Keratinocyte (primary cell): ENCODE data around the gene CLDN6. TPM values are rescaled to one million over a fixed set of nuclear protein-coding genes. Genes with fewer than 3 reads are reported as not detected.

ENCODE experiments used
- DNase-seq: peaks from one replicate; pipeline ENCODE4 v3.0.0-alpha.2; 2011; ENCODE audit warnings: low read depth, missing footprints, low spot score
- FAIRE-seq: peaks from 2 replicates; lab custom pipeline; 2011; peaks lifted over from hg19 to GRCh38; lab: Jason Lieb, UNC
- H2AFZ ChIP-seq: 2 replicates; pipeline ENCODE4 v1.6.0; 2012; ENCODE audit warnings: low read length, control low read depth, inconsistent platforms; ENCODE audit not compliant: control insufficient read depth
- H3K27ac ChIP-seq: 2 replicates; pipeline ENCODE4 v1.5.1; 2011; ENCODE audit warnings: low read length; ENCODE audit not compliant: control insufficient read depth, insufficient read depth
- H3K27me3 ChIP-seq: 3 replicates; pipeline ENCODE4 v1.6.0; 2011; ENCODE audit warnings: low read length; ENCODE audit not compliant: control insufficient read depth, insufficient read depth; ENCODE audit errors: extremely low read depth
- H3K36me3 ChIP-seq, 2 experiments: 2 replicates in 1 of 2; 3 replicates in 1 of 2; pipeline ENCODE4 v1.5.1; 2011; ENCODE audit warnings: low read length in 2 of 2, mild to moderate bottlenecking in 1 of 2; ENCODE audit not compliant: control insufficient read depth in 2 of 2, insufficient read depth in 2 of 2; ENCODE audit errors: extremely low read depth in 1 of 2
- H3K4me1 ChIP-seq: 3 replicates; pipeline ENCODE4 v1.5.1; 2011; ENCODE audit warnings: low read length; ENCODE audit not compliant: control insufficient read depth, insufficient read depth; ENCODE audit errors: extremely low read depth
- H3K4me2 ChIP-seq: 3 replicates; pipeline ENCODE4 v1.6.0; 2011; ENCODE audit warnings: low read depth, low read length; ENCODE audit not compliant: control insufficient read depth, insufficient read depth; ENCODE audit errors: extremely low read depth
- H3K4me3 ChIP-seq, 3 experiments: fragments of 200-600 bp in 1 of 3; sonication (generic) in 1 of 3; 2 replicates in 2 of 3; 3 replicates in 1 of 3; pipeline ENCODE4 v1.5.1; 2011 to 2016; ENCODE audit warnings: low read length in 3 of 3, mild to moderate bottlenecking in 3 of 3, control low read depth in 2 of 3, inconsistent platforms in 1 of 3, low read depth in 1 of 3, mixed read lengths in 1 of 3, mixed run types in 1 of 3, moderate library complexity in 1 of 3; ENCODE audit not compliant: control insufficient read depth in 2 of 3, insufficient read depth in 2 of 3; ENCODE audit errors: extremely low read depth in 1 of 3
- H3K79me2 ChIP-seq: 2 replicates; pipeline ENCODE4 v1.6.0; 2012; ENCODE audit warnings: low read length; ENCODE audit not compliant: control insufficient read depth, insufficient read depth
- H3K9ac ChIP-seq: 3 replicates; pipeline ENCODE4 v1.6.0; 2011; ENCODE audit warnings: low read length; ENCODE audit not compliant: control insufficient read depth, insufficient read depth; ENCODE audit errors: extremely low read depth
- H3K9me1 ChIP-seq: 3 replicates; pipeline ENCODE4 v1.6.0; 2011; ENCODE audit warnings: low read length; ENCODE audit not compliant: control insufficient read depth, insufficient read depth; ENCODE audit errors: extremely low read depth
- H3K9me3 ChIP-seq: 2 replicates; pipeline ENCODE4 v1.5.1; 2012; ENCODE audit warnings: low read depth, low read length; ENCODE audit not compliant: control insufficient read depth
- H4K20me1 ChIP-seq: 3 replicates; pipeline ENCODE4 v1.6.0; 2011; ENCODE audit warnings: low read length; ENCODE audit not compliant: control insufficient read depth, insufficient read depth; ENCODE audit errors: extremely low read depth
- CTCF ChIP-seq, 3 experiments: IDR thresholded peaks in 1 of 3; conservative IDR thresholded peaks in 1 of 3; optimal IDR thresholded peaks in 1 of 3; 2 replicates in 2 of 3; 3 replicates in 1 of 3; pipeline versions ENCODE3 to v1.5.1; 2011; ENCODE audit warnings: low read length in 3 of 3, mild to moderate bottlenecking in 3 of 3, moderate library complexity in 2 of 3, control low read depth in 1 of 3, inconsistent platforms in 1 of 3; ENCODE audit not compliant: insufficient read depth in 2 of 3; ENCODE audit errors: extremely low read depth in 1 of 3
- EZH2 ChIP-seq: IDR thresholded peaks from one replicate; pipeline ENCODE4 v1.6.1; 2012; ENCODE audit warnings: inconsistent platforms, mild to moderate bottlenecking, low read length, moderate library complexity
- dilution Hi-C: fragments of 300-500 bp; cut with MboI; formaldehyde crosslinking; loops from one replicate; pipeline ENCODE4 v1.7.0; 2020; ENCODE audit warnings: low sequenced_read_pairs; ENCODE audit not compliant: extremely low pct_ligation_motif_present
- polyA plus RNA-seq, 5 experiments: library from polyadenylated mRNA; depleted of rRNA in 3 of 5; stranded (reverse) in 3 of 5; stranded (forward) in 1 of 5; unstranded in 1 of 5; fragments of >200 nt; gene quantifications; 1 replicate in 1 of 5; 2 replicates in 3 of 5; 3 replicates in 1 of 5; pipeline versions ENCODE4 v1.2.1 to v1.2.3, GENCODE V29; 2011 to 2012; ENCODE audit warnings: missing spikeins in 2 of 5, low read depth in 1 of 5, low replicate concordance in 1 of 5

CLDN6 gene
- polyA plus RNA-seq, 1 donor (not counting 4 experiments of a cell fraction or from before 2014, with no cell fraction given), result not detected

GRCh38 chr16:3065742-3066439, 47.9 kb upstream of the CLDN6 start:
- FAIRE-seq (no peak), DNase-seq (no peak)
- no peak for TF ChIP-seq CTCF (optimal IDR thresholded peaks at IDR 0.05 in 1 of 3, IDR thresholded peaks at IDR 0.05 in 1 of 3, conservative IDR thresholded peaks at IDR 0.05 in 1 of 3; ENCODE audit: extremely low read depth in 1 of 3, insufficient read depth in 2 of 3, low read length in 3 of 3)
- no peak for TF ChIP-seq EZH2
- Histone ChIP-seq H3K4me3 (peak overlapping the region in 1 of 3 experiments; percentile 2), H4K20me1 (no peaks in the 10 kb centered on the region), H3K9ac (no peak overlapping the region), H3K27me3 (no peaks in the 10 kb centered on the region), H2AFZ (no peak overlapping the region), H3K9me1 (no peaks in the 10 kb centered on the region), H3K27ac (no peak overlapping the region), H3K4me1 (peaks cover 5% of the 10 kb centered on the region), H3K4me2 (no peak overlapping the region), H3K9me3 (no peaks in the 10 kb centered on the region), H3K79me2 (no peaks in the 10 kb centered on the region), H3K36me3 (no peaks in the 10 kb centered on the region)
- dilution Hi-C loops, result no loop called here

DNA sequence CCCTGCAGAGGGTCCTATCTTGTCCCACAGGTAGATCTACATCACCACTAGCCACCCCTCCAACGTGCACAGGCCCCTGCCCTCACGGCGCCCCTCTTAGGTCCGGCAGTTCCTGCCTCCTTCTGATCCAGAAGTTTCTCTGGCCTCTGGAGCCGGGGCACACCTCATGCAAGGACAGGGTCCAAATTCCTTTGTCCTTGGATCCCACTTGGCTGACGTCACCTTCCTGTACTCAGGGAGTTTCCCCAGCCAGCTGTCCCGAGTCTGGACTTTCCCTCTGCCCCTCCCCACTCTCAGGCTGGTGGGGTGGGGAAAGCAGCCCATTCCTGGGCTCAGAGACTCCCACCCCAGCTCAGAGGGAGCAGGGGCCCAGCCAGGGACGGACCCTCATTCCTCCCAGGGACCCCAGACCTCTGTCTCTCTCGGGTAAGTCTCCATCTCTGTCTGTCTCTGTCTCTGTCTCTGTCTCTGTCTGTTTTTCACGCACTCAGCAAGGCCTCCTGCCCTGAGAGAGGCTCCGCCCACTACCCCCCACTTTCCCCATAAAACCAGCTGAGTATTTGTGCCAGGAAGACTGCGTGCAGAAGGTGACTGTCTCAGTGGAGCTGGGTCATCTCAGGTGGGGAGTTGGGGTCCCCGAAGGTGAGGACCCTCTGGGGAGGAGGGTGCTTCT, 47.2 kb upstream of the CLDN6 start, which contains the start of gene IL32:
Gene IL32 (plus strand): TSS at position 572 of the 673 bp plus-strand sequence. CDS start 172 bp downstream, outside the sequence.
- dilution Hi-C loops, result no loop called here
- FAIRE-seq, result no peak
- peak within 1 kb of the TSS; percentile 26 for H2AFZ ChIP-seq
- no peaks in the 10 kb centered on the region for H3K27me3 ChIP-seq
- TF ChIP-seq CTCF (optimal IDR thresholded peaks at IDR 0.05 in 1 of 3, IDR thresholded peaks at IDR 0.05 in 1 of 3, conservative IDR thresholded peaks at IDR 0.05 in 1 of 3; ENCODE audit: extremely low read depth in 1 of 3, insufficient read depth in 2 of 3, low read length in 3 of 3) (no peak), EZH2 (no peak)
- no peaks in the 10 kb centered on the region for H3K79me2 ChIP-seq
- no peaks in the 10 kb centered on the region for H3K36me3 ChIP-seq
- no peak within 1 kb of the TSS for H3K4me2 ChIP-seq
- peaks cover 5% of the 10 kb centered on the region for H3K4me1 ChIP-seq
- no peaks in the 10 kb centered on the region for H4K20me1 ChIP-seq
- peak within 1 kb of the TSS; percentile 28 for H3K9ac ChIP-seq
- no peak within 1 kb of the TSS for H3K27ac ChIP-seq
- no peaks in the 10 kb centered on the region for H3K9me1 ChIP-seq
- no peak for DNase-seq
- H3K4me3 ChIP-seq, result peak within 1 kb of the TSS in 1 of 3 experiments; percentile 2
- no peaks in the 10 kb centered on the region for H3K9me3 ChIP-seq
